ENCODE results near the gene KCNS1. TPM values are rescaled to one million over a fixed set of nuclear protein-coding genes. Genes with fewer than 3 reads are reported as not detected.

KCNS1 gene
- total and polyA plus RNA-seq, 2 of the 8 experiments (the other 6 are each of a cell fraction or from before 2014, with no cell fraction given) = 1.4 to 1.8 TPM

DNA sequence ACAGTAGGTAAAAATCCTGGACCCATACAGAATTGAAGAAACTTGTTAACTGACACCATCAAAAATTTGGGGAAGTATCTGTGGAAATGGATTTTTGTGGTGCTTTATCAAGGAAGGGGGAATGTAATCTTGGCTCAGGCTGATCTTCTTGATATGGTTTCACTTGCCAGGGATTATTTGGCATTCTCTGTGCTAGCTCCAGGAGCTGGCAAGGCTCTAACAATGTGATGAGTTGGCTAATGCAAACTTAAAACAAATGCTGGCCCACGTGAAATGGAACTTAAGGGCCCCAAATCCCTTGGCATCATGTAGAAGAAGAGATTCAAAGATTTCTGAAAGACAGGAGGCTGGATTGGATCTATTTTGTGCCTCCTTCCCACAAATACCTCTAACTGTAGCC, 13.1 kb downstream of the KCNS1 start (continued):
- TF ChIP-seq, protein P1, sequence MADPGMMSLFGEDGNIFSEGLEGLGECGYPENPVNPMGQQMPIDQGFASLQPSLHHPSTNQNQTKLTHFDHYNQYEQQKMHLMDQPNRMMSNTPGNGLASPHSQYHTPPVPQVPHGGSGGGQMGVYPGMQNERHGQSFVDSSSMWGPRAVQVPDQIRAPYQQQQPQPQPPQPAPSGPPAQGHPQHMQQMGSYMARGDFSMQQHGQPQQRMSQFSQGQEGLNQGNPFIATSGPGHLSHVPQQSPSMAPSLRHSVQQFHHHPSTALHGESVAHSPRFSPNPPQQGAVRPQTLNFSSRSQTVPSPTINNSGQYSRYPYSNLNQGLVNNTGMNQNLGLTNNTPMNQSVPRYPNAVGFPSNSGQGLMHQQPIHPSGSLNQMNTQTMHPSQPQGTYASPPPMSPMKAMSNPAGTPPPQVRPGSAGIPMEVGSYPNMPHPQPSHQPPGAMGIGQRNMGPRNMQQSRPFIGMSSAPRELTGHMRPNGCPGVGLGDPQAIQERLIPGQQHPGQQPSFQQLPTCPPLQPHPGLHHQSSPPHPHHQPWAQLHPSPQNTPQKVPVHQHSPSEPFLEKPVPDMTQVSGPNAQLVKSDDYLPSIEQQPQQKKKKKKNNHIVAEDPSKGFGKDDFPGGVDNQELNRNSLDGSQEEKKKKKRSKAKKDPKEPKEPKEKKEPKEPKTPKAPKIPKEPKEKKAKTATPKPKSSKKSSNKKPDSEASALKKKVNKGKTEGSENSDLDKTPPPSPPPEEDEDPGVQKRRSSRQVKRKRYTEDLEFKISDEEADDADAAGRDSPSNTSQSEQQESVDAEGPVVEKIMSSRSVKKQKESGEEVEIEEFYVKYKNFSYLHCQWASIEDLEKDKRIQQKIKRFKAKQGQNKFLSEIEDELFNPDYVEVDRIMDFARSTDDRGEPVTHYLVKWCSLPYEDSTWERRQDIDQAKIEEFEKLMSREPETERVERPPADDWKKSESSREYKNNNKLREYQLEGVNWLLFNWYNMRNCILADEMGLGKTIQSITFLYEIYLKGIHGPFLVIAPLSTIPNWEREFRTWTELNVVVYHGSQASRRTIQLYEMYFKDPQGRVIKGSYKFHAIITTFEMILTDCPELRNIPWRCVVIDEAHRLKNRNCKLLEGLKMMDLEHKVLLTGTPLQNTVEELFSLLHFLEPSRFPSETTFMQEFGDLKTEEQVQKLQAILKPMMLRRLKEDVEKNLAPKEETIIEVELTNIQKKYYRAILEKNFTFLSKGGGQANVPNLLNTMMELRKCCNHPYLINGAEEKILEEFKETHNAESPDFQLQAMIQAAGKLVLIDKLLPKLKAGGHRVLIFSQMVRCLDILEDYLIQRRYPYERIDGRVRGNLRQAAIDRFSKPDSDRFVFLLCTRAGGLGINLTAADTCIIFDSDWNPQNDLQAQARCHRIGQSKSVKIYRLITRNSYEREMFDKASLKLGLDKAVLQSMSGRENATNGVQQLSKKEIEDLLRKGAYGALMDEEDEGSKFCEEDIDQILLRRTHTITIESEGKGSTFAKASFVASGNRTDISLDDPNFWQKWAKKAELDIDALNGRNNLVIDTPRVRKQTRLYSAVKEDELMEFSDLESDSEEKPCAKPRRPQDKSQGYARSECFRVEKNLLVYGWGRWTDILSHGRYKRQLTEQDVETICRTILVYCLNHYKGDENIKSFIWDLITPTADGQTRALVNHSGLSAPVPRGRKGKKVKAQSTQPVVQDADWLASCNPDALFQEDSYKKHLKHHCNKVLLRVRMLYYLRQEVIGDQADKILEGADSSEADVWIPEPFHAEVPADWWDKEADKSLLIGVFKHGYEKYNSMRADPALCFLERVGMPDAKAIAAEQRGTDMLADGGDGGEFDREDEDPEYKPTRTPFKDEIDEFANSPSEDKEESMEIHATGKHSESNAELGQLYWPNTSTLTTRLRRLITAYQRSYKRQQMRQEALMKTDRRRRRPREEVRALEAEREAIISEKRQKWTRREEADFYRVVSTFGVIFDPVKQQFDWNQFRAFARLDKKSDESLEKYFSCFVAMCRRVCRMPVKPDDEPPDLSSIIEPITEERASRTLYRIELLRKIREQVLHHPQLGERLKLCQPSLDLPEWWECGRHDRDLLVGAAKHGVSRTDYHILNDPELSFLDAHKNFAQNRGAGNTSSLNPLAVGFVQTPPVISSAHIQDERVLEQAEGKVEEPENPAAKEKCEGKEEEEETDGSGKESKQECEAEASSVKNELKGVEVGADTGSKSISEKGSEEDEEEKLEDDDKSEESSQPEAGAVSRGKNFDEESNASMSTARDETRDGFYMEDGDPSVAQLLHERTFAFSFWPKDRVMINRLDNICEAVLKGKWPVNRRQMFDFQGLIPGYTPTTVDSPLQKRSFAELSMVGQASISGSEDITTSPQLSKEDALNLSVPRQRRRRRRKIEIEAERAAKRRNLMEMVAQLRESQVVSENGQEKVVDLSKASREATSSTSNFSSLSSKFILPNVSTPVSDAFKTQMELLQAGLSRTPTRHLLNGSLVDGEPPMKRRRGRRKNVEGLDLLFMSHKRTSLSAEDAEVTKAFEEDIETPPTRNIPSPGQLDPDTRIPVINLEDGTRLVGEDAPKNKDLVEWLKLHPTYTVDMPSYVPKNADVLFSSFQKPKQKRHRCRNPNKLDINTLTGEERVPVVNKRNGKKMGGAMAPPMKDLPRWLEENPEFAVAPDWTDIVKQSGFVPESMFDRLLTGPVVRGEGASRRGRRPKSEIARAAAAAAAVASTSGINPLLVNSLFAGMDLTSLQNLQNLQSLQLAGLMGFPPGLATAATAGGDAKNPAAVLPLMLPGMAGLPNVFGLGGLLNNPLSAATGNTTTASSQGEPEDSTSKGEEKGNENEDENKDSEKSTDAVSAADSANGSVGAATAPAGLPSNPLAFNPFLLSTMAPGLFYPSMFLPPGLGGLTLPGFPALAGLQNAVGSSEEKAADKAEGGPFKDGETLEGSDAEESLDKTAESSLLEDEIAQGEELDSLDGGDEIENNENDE (IDR thresholded peaks at IDR 0.05; ENCODE audit: insufficient replicate concordance, low read length) = no peak
